ENCODE results near the gene PDE9A. TPM values are rescaled to one million over a fixed set of nuclear protein-coding genes. Genes with fewer than 3 reads are reported as not detected.

Gene PDE9A
- 19.8 TPM for polyA plus RNA-seq
- long read RNA-seq, donor 1, partial matches to known transcripts, result 0 of 2 reads
- long read RNA-seq, donor 1, other reads (novel, unspliced or antisense), result 0 of 2 reads
- long read RNA-seq, donor 2, partial matches to known transcripts, result 0 of 4 reads
- long read RNA-seq, donor 2, other reads (novel, unspliced or antisense), result 0 of 4 reads
- long read RNA-seq, donor 3, partial matches to known transcripts, result 0 of 6 reads
- long read RNA-seq, donor 3, other reads (novel, unspliced or antisense), result 0 of 6 reads
- long read RNA-seq, donor 4, partial matches to known transcripts, result 0 of 1 reads
- long read RNA-seq, donor 4, other reads (novel, unspliced or antisense), result 0 of 1 reads
- long read RNA-seq, donor 5, partial matches to known transcripts, result 0 of 5 reads
- long read RNA-seq, donor 5, other reads (novel, unspliced or antisense), result 0 of 5 reads
- long read RNA-seq, donor 6, partial matches to known transcripts, result 0 of 6 reads
- long read RNA-seq, donor 6, other reads (novel, unspliced or antisense), result 0 of 6 reads
- long read RNA-seq, donor 7, partial matches to known transcripts, result 0 of 1 reads
- long read RNA-seq, donor 7, other reads (novel, unspliced or antisense), result 0 of 1 reads
- long read RNA-seq, donor 8, partial matches to known transcripts, result 0 of 4 reads
- long read RNA-seq, donor 8, other reads (novel, unspliced or antisense), result 0 of 4 reads
- long read RNA-seq, donor 9, partial matches to known transcripts, result 0 of 2 reads
- long read RNA-seq, donor 9, other reads (novel, unspliced or antisense), result 0 of 2 reads
- long read RNA-seq, donor 10, partial matches to known transcripts, result 0 of 2 reads
- long read RNA-seq, donor 10, other reads (novel, unspliced or antisense), result 0 of 2 reads
- long read RNA-seq, donor 11, partial matches to known transcripts, result 0 of 3 reads
- long read RNA-seq, donor 11, other reads (novel, unspliced or antisense), result 0 of 3 reads

DNA sequence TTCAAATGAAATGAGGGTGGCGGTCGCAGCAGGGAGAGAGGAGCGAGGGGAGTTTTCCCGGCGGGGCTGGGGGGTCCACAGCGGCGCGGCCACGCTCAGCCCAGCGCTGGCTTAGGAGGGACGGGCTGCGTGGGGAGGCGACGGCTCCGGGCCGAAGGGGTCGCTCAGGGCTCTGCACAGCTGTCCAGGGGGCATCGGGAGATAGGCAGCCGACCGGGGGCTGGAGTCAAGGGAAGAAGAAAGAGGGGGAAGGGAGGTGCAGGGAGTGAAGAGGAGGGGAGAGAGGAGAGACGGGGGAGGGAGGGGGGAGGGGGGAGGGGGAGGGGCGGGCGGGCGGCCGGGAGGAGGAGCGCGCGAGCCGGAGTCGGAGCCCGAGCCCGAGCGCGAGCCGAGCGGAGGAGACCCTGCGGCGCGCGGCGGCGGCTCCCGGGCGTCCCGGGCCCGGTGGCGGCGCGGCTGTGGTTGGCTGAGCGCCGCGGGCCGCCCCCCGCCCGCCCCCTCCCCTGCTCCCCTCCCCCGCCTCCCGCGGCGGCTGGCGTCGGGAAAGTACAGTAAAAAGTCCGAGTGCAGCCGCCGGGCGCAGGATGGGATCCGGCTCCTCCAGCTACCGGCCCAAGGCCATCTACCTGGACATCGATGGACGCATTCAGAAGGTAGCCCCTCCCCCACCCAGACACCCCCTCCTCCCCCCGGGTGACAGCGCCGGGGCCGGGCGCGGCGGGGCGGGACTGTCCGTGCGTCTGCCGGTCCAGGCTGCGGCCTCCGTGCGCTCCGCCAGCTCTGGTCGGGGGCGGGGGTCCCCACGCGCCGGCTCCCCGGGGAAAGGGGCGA lies at the start of gene PDE9A:
Gene PDE9A, plus strand, starts transcription at position 391 of the 831 bp plus-strand sequence. Its CDS starts 194 bp downstream, at position 585.
- peak within 1 kb of the TSS; percentile 76 for H3K4me3 ChIP-seq (ENCODE audit: low read length)
- H3K27me3 ChIP-seq (ENCODE audit: control insufficient read depth, insufficient read depth, low read length), result no peaks in the 10 kb centered on the region
- peaks cover 46% of the 10 kb centered on the region for H3K4me1 ChIP-seq (ENCODE audit: control insufficient read depth, insufficient read depth, low read length)
- DNase-seq, result peak; percentile 31 to 44
- peak within 1 kb of the TSS; percentile 68 for H3K27ac ChIP-seq (ENCODE audit: low read length)
- no CpG with 5 or more reads among the region's 91 CpGs for WGBS (ENCODE audit: insufficient coverage, low lambda C conversion rate)
- H3K9me3 ChIP-seq (ENCODE audit: control insufficient read depth, low read depth, low read length), result no peaks in the 10 kb centered on the region
- peaks cover 2% of the 10 kb centered on the region for H3K36me3 ChIP-seq (ENCODE audit: control insufficient read depth, insufficient read depth, low read length)

- Histone ChIP-seq H3K4me3 (ENCODE audit: low read length) (no peak overlapping the region), H3K9me3 (ENCODE audit: control insufficient read depth, low read depth, low read length) (peaks cover 15% of the 10 kb centered on the region), H3K27me3 (ENCODE audit: control insufficient read depth, insufficient read depth, low read length) (no peaks in the 10 kb centered on the region), H3K36me3 (ENCODE audit: control insufficient read depth, insufficient read depth, low read length) (no peaks in the 10 kb centered on the region), H3K4me1 (ENCODE audit: control insufficient read depth, insufficient read depth, low read length) (no peaks in the 10 kb centered on the region), H3K27ac (ENCODE audit: low read length) (peak overlapping the region; percentile 2)
- no CpG with 5 or more reads among the region's 4 CpGs for WGBS (ENCODE audit: insufficient coverage, low lambda C conversion rate)
- no peak for DNase-seq
Measured at GRCh38 chr21:42607102-42607501, 46.3 kb upstream of the PDE9A start.

- H3K9me3 ChIP-seq (ENCODE audit: control insufficient read depth, low read depth, low read length), result peaks cover 18% of the 10 kb centered on the region
- no CpG with 5 or more reads among the region's 5 CpGs for WGBS (ENCODE audit: insufficient coverage, low lambda C conversion rate)
- DNase-seq, result peak in 1 of 2 donors; percentile 51
- H3K36me3 ChIP-seq (ENCODE audit: control insufficient read depth, insufficient read depth, low read length), result no peaks in the 10 kb centered on the region
- H3K4me3 ChIP-seq (ENCODE audit: low read length), result no peak overlapping the region
- H3K4me1 ChIP-seq (ENCODE audit: control insufficient read depth, insufficient read depth, low read length), result no peaks in the 10 kb centered on the region
- H3K27me3 ChIP-seq (ENCODE audit: control insufficient read depth, insufficient read depth, low read length), result no peaks in the 10 kb centered on the region
- peak overlapping the region; percentile 2 for H3K27ac ChIP-seq (ENCODE audit: low read length)
Measured at GRCh38 chr21:42607525-42608102, 45.8 kb upstream of the PDE9A start.

DNA sequence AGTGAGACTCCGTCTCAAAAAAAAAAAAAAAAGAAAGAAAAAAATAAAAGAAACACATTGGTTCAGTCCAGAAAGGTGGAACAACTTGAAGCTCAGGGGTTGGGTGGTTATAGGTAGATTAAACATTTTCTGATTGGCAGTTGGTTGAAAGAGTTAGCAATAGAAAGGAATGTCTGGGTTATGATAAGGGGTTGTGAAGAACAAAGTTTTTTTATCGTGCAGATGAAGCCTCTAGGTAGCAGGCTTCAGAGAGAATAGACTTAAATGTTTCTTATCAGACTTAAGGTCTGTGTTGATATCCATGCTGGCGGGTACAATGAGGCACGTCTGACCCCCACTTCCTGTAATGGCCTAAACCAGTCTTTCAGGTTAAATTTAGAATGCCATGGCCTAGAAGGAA lies 45.0 kb upstream of the PDE9A start:
- Histone ChIP-seq H3K27me3 (ENCODE audit: control insufficient read depth, insufficient read depth, low read length) (no peaks in the 10 kb centered on the region), H3K36me3 (ENCODE audit: control insufficient read depth, insufficient read depth, low read length) (no peaks in the 10 kb centered on the region), H3K27ac (ENCODE audit: low read length) (no peak overlapping the region), H3K4me1 (ENCODE audit: control insufficient read depth, insufficient read depth, low read length) (no peaks in the 10 kb centered on the region), H3K9me3 (ENCODE audit: control insufficient read depth, low read depth, low read length) (peaks cover 18% of the 10 kb centered on the region), H3K4me3 (ENCODE audit: low read length) (no peak overlapping the region)
- DNase-seq, result no peak
- no CpG with 5 or more reads among the region's 4 CpGs for WGBS (ENCODE audit: insufficient coverage, low lambda C conversion rate)

DNA sequence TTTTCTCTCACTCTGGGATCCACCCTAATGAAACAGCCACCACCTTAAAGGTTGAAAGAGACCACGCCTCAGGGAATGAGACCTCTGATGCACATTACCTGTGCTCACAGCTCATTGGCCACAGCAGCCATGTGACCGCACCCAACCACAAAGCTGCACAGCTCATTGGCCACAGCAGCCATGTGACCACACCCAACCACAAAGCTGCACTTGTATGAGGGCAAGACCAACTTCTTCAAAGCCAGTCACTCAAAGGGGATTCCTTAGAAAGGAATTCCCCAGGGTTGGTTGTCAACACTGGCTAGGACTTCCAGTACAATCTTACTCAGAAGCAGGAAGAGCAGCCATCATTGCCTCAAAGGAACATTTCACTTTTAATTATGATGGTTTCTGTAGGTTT lies 43.6 kb upstream of the PDE9A start:
- Histone ChIP-seq H3K4me3 (ENCODE audit: low read length) (no peak overlapping the region), H3K27ac (ENCODE audit: low read length) (no peak overlapping the region), H3K4me1 (ENCODE audit: control insufficient read depth, insufficient read depth, low read length) (peaks cover 2% of the 10 kb centered on the region), H3K36me3 (ENCODE audit: control insufficient read depth, insufficient read depth, low read length) (no peaks in the 10 kb centered on the region), H3K27me3 (ENCODE audit: control insufficient read depth, insufficient read depth, low read length) (no peaks in the 10 kb centered on the region), H3K9me3 (ENCODE audit: control insufficient read depth, low read depth, low read length) (peaks cover 16% of the 10 kb centered on the region)
- WGBS (ENCODE audit: insufficient coverage, low lambda C conversion rate), result no CpG with 5 or more reads among the region's 2 CpGs
- DNase-seq, result no peak

GRCh38 chr21:42611852-42612251 lies 41.6 kb upstream of the PDE9A start:
- Histone ChIP-seq H3K27ac (ENCODE audit: low read length) (no peak overlapping the region), H3K36me3 (ENCODE audit: control insufficient read depth, insufficient read depth, low read length) (no peaks in the 10 kb centered on the region), H3K27me3 (ENCODE audit: control insufficient read depth, insufficient read depth, low read length) (peaks cover 1% of the 10 kb centered on the region), H3K4me3 (ENCODE audit: low read length) (no peak overlapping the region), H3K4me1 (ENCODE audit: control insufficient read depth, insufficient read depth, low read length) (peaks cover 5% of the 10 kb centered on the region), H3K9me3 (ENCODE audit: control insufficient read depth, low read depth, low read length) (peaks cover 12% of the 10 kb centered on the region)
- DNase-seq, result no peak
- WGBS (ENCODE audit: insufficient coverage, low lambda C conversion rate), result 100% methylated on average over 3 of the region's 3 CpGs

GRCh38 chr21:42612390-42612789 lies 41.0 kb upstream of the PDE9A start:
- H3K4me3 ChIP-seq (ENCODE audit: low read length), result no peak overlapping the region
- no peaks in the 10 kb centered on the region for H3K36me3 ChIP-seq (ENCODE audit: control insufficient read depth, insufficient read depth, low read length)
- peaks cover 3% of the 10 kb centered on the region for H3K27me3 ChIP-seq (ENCODE audit: control insufficient read depth, insufficient read depth, low read length)
- H3K27ac ChIP-seq (ENCODE audit: low read length), result no peak overlapping the region
- H3K4me1 ChIP-seq (ENCODE audit: control insufficient read depth, insufficient read depth, low read length), result peaks cover 5% of the 10 kb centered on the region
- H3K9me3 ChIP-seq (ENCODE audit: control insufficient read depth, low read depth, low read length), result peaks cover 12% of the 10 kb centered on the region
- WGBS (ENCODE audit: insufficient coverage, low lambda C conversion rate), result no CpG with 5 or more reads among the region's 1 CpG
- DNase-seq, result no peak

- DNase-seq, result no peak
- peaks cover 12% of the 10 kb centered on the region for H3K9me3 ChIP-seq (ENCODE audit: control insufficient read depth, low read depth, low read length)
- H3K27ac ChIP-seq (ENCODE audit: low read length), result no peak overlapping the region
- no peaks in the 10 kb centered on the region for H3K36me3 ChIP-seq (ENCODE audit: control insufficient read depth, insufficient read depth, low read length)
- peaks cover 9% of the 10 kb centered on the region for H3K27me3 ChIP-seq (ENCODE audit: control insufficient read depth, insufficient read depth, low read length)
- H3K4me3 ChIP-seq (ENCODE audit: low read length), result no peak overlapping the region
- H3K4me1 ChIP-seq (ENCODE audit: control insufficient read depth, insufficient read depth, low read length), result peaks cover 5% of the 10 kb centered on the region
- 100% methylated on average over 1 of the region's 5 CpGs for WGBS (ENCODE audit: insufficient coverage, low lambda C conversion rate)
Measured at GRCh38 chr21:42613756-42614155, 39.7 kb upstream of the PDE9A start.

DNA sequence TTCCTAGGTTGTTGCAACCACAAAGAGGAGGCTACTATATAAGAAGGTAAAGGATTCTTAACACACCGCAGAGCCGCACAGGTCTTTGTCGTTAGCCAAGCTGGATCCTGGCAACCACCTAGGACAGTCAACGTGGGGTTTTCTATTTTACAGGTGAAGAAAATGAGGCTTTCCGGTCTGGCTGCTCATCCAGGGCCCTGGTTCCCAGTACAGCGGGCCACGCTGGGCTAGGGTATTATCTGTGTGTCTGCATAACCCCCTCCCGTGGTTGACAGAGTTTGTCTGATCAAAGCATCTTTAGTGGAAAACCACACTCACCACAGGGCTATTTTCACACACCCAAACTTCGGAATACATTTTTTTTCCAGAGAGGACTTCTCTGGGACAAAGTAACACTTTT lies 39.0 kb upstream of the PDE9A start:
- DNase-seq, result no peak
- H3K9me3 ChIP-seq (ENCODE audit: control insufficient read depth, low read depth, low read length), result peaks cover 12% of the 10 kb centered on the region
- peak overlapping the region; percentile 30 for H3K4me3 ChIP-seq (ENCODE audit: low read length)
- H3K27ac ChIP-seq (ENCODE audit: low read length), result peak overlapping the region; percentile 13
- WGBS (ENCODE audit: insufficient coverage, low lambda C conversion rate), result no CpG with 5 or more reads among the region's 9 CpGs
- no peaks in the 10 kb centered on the region for H3K36me3 ChIP-seq (ENCODE audit: control insufficient read depth, insufficient read depth, low read length)
- peaks cover 11% of the 10 kb centered on the region for H3K27me3 ChIP-seq (ENCODE audit: control insufficient read depth, insufficient read depth, low read length)
- peaks cover 5% of the 10 kb centered on the region for H3K4me1 ChIP-seq (ENCODE audit: control insufficient read depth, insufficient read depth, low read length)
